Measurements from ENCODE around the gene UGT1A7. TPM values are rescaled to one million over a fixed set of nuclear protein-coding genes. Genes with fewer than 3 reads are reported as not detected.

The UGT1A7 gene
- total RNA-seq, 4 donors from 2014 or later = 3.4 to 55.3 (median 18.2) TPM

- H3K4me1 ChIP-seq = no peaks in the 10 kb centered on the region
- no peaks in the 10 kb centered on the region for H3K9me3 ChIP-seq
- no peak overlapping the region for H3K27ac ChIP-seq
- no peaks in the 10 kb centered on the region for H3K36me3 ChIP-seq
- intact Hi-C loops (cut with DNase I; ENCODE audit: low total_unique reads) = no loop called here
- TF ChIP-seq POLR2A (IDR thresholded peaks at IDR 0.05) (no peak), CTCF (IDR thresholded peaks at IDR 0.05) (no peak), EP300 (IDR thresholded peaks at IDR 0.05; ENCODE audit: low read depth) (no peak), POLR2AphosphoS5 (IDR thresholded peaks at IDR 0.05) (no peak)
- DNase-seq = no peak
- 93 to 95% methylated on average over 3 to 7 of the region's 7 CpGs for WGBS, 2 donors (ENCODE audit: low coverage in 1 of 2)
- in situ Hi-C loops (cut with MboI; ENCODE audit: low pct_ligation_motif_present in 1 of 4, low pct_unique_long_range_greater_than_20kb in 1 of 4, low sequenced_read_pairs in 3 of 4) = no loop called here
- H3K4me3 ChIP-seq = no peak overlapping the region
- no peaks in the 10 kb centered on the region for H3K27me3 ChIP-seq
Observed at GRCh38 chr2:233792720-233793119, 111.0 kb downstream of the UGT1A7 start.

- H3K4me3 ChIP-seq = no peak overlapping the region
- no peaks in the 10 kb centered on the region for H3K4me1 ChIP-seq
- no peaks in the 10 kb centered on the region for H3K27me3 ChIP-seq
- H3K27ac ChIP-seq = no peak overlapping the region
- in situ Hi-C loops (cut with MboI; ENCODE audit: low pct_ligation_motif_present in 1 of 4, low pct_unique_long_range_greater_than_20kb in 1 of 4, low sequenced_read_pairs in 3 of 4) = no loop called here
- no peak for DNase-seq
- WGBS, 2 donors (ENCODE audit: low coverage in 1 of 2) = 81% methylated on average over 18 of the region's 18 CpGs; no CpG with 5 or more reads in 1 of the 2 donors
- H3K9me3 ChIP-seq = no peaks in the 10 kb centered on the region
- TF ChIP-seq CTCF (IDR thresholded peaks at IDR 0.05) (no peak), EP300 (IDR thresholded peaks at IDR 0.05; ENCODE audit: low read depth) (no peak), POLR2AphosphoS5 (IDR thresholded peaks at IDR 0.05) (no peak), POLR2A (IDR thresholded peaks at IDR 0.05) (no peak)
- intact Hi-C loops (cut with DNase I; ENCODE audit: low total_unique reads) = no loop called here
- H3K36me3 ChIP-seq = no peaks in the 10 kb centered on the region
Observed at GRCh38 chr2:233793465-233794127, 111.9 kb downstream of the UGT1A7 start.

GRCh38 chr2:233794128-233794658 lies 112.5 kb downstream of the UGT1A7 start:
- intact Hi-C loops (cut with DNase I; ENCODE audit: low total_unique reads) (no loop called here), in situ Hi-C loops (cut with MboI; ENCODE audit: low pct_ligation_motif_present in 1 of 4, low pct_unique_long_range_greater_than_20kb in 1 of 4, low sequenced_read_pairs in 3 of 4) (no loop called here)
- TF ChIP-seq POLR2A (IDR thresholded peaks at IDR 0.05) (no peak), POLR2AphosphoS5 (IDR thresholded peaks at IDR 0.05) (no peak), CTCF (IDR thresholded peaks at IDR 0.05) (no peak), EP300 (IDR thresholded peaks at IDR 0.05; ENCODE audit: low read depth) (no peak)
- Histone ChIP-seq H3K27me3 (no peaks in the 10 kb centered on the region), H3K4me3 (no peak overlapping the region), H3K27ac (no peak overlapping the region), H3K36me3 (no peaks in the 10 kb centered on the region), H3K9me3 (no peaks in the 10 kb centered on the region), H3K4me1 (no peaks in the 10 kb centered on the region)
- WGBS, 2 donors (ENCODE audit: low coverage in 1 of 2) = 79% methylated on average over 17 of the region's 17 CpGs; no CpG with 5 or more reads in 1 of the 2 donors
- DNase-seq = no peak

GRCh38 chr2:233795735-233796171 lies 114.1 kb downstream of the UGT1A7 start:
- no peak for DNase-seq

More at GRCh38 chr2:233795735-233796171, 114.1 kb downstream of the UGT1A7 start:
- intact Hi-C loops (cut with DNase I; ENCODE audit: low total_unique reads) = no loop called here
- in situ Hi-C loops (cut with MboI; ENCODE audit: low pct_ligation_motif_present in 1 of 4, low pct_unique_long_range_greater_than_20kb in 1 of 4, low sequenced_read_pairs in 3 of 4) = no loop called here
- TF ChIP-seq EP300 (IDR thresholded peaks at IDR 0.05; ENCODE audit: low read depth) (no peak), CTCF (IDR thresholded peaks at IDR 0.05) (no peak), POLR2A (IDR thresholded peaks at IDR 0.05) (no peak), POLR2AphosphoS5 (IDR thresholded peaks at IDR 0.05) (no peak)
- H3K4me1 ChIP-seq = no peaks in the 10 kb centered on the region
- no peaks in the 10 kb centered on the region for H3K27me3 ChIP-seq
- no peaks in the 10 kb centered on the region for H3K9me3 ChIP-seq
- H3K27ac ChIP-seq = no peak overlapping the region
- WGBS, 2 donors (ENCODE audit: low coverage in 1 of 2) = 90% methylated on average over 8 of the region's 13 CpGs; no CpG with 5 or more reads in 1 of the 2 donors
- no peaks in the 10 kb centered on the region for H3K36me3 ChIP-seq
- no peak overlapping the region for H3K4me3 ChIP-seq
